Measurements from ENCODE around the gene ATP2A3. TPM values are rescaled to one million over a fixed set of nuclear protein-coding genes. Genes with fewer than 3 reads are reported as not detected.

The ATP2A3 gene
- total RNA-seq, 1 experiment from 2014 or later, result 101 TPM

Other genes starting within 250 kb of the ATP2A3 start
- 17.5 and 20.3 TPM in 2 replicates for gene HASPIN, start 240.5 kb downstream of the ATP2A3 start, total RNA-seq (2014; rRNA removed; shearing (Covaris generic); ENCODE audit: low replicate concordance)
- gene ITGAE, start 163.2 kb downstream of the ATP2A3 start, total RNA-seq (2014; rRNA removed; shearing (Covaris generic); ENCODE audit: low replicate concordance), result 20.6 and 51.3 TPM in 2 replicates
- gene NCBP3, start 118.2 kb downstream of the ATP2A3 start, total RNA-seq (2014; rRNA removed; shearing (Covaris generic); ENCODE audit: low replicate concordance), result 10.1 and 17.0 TPM in 2 replicates
- 0.07 and 0.58 TPM in 2 replicates for gene CAMKK1, start 71.4 kb downstream of the ATP2A3 start, total RNA-seq (2014; rRNA removed; shearing (Covaris generic); ENCODE audit: low replicate concordance)
- gene P2RX1, start 48.0 kb downstream of the ATP2A3 start, total RNA-seq (2014; rRNA removed; shearing (Covaris generic); ENCODE audit: low replicate concordance), result not detected in 2 replicates
- gene ZZEF1, start 178.6 kb upstream of the ATP2A3 start, total RNA-seq (2014; rRNA removed; shearing (Covaris generic); ENCODE audit: low replicate concordance), result 54.0 and 70.6 TPM in 2 replicates
- 4.9 and 14.5 TPM in 2 replicates for gene CYB5D2, start 178.8 kb upstream of the ATP2A3 start, total RNA-seq (2014; rRNA removed; shearing (Covaris generic); ENCODE audit: low replicate concordance)

All from Karpas-422 (cell line).